ENCODE data around the gene AP1M1. TPM values are rescaled to one million over a fixed set of nuclear protein-coding genes. Genes with fewer than 3 reads are reported as not detected.
A peak's percentile ranks its signal among the peaks of the same experiment; 100 is the strongest.

Gene AP1M1
- total and polyA plus RNA-seq, 3 experiments from 2014 or later, result 113 to 145 (median 120) TPM

DNA sequence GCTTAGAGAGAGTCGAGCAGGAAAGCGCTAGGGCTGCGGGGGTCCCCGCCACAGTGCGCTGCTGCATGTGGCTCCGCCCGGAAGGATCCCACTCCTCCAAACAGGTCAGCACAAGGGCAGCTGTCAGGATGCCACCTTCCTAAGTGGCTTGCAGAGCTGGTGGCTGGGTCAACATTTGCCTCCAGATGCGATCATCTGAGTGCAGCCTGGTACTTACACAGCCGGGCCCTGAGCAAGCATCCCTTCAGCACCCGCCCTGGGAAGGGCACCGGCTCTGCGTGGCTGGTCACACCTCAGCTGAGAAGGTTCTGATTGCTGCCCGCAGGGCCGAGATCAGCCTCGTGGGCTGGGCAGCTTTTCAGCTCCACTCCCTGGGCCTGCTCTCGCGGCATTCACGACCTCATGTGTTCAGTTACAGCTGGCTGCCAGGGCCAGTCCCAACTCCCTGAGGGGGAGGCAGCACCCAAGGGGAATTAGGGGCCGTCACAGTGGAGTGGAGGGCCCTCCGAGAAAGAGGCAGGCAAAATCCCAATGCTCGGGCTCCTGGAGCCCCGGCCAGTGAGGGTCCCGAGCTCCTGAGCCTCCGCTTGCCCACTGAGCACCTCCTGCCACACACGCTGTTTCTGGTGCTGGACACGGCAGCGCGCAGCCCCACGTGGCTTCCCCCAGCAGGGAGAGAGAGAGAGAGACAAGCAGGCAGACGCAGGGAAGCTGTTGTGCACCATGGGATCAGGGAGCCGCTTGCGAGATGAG lies 26.8 kb downstream of the AP1M1 start:
- peaks cover 34% of the 10 kb centered on the region for H3K36me3 ChIP-seq (ENCODE audit: insufficient read depth, low read length)
- peaks cover 18% of the 10 kb centered on the region for H3K9me3 ChIP-seq (ENCODE audit: low read length)
- H3K27ac ChIP-seq (ENCODE audit: low read depth, low read length), result no peak overlapping the region
- Mint-ChIP-seq H3K9me3 (peaks cover 14 to 27% (median 22%) of the 10 kb centered on the region in 5 donors), H3K27ac (peak overlapping the region in 2 of 8 donors; percentile 19 to 54), H3K4me3 (no peak overlapping the region), H3K4me1 (peaks cover 0 to 2% (median 0%) of the 10 kb centered on the region in 3 donors), H3K27me3 (no peaks in the 10 kb centered on the region), H3K36me3 (peaks cover 16 to 92% (median 37%) of the 10 kb centered on the region in 3 donors)
- ChIA-PET CTCF (no interaction called here), POLR2A (no interaction called here)
- H3K27me3 ChIP-seq (ENCODE audit: insufficient read depth, low read length, poor library complexity, severe bottlenecking), result no peaks in the 10 kb centered on the region
- no peaks in the 10 kb centered on the region for H3K4me1 ChIP-seq (ENCODE audit: insufficient read depth, low read length)
- DNase-seq, result no peak
- H3K4me3 ChIP-seq (ENCODE audit: low read length), result no peak overlapping the region

DNA sequence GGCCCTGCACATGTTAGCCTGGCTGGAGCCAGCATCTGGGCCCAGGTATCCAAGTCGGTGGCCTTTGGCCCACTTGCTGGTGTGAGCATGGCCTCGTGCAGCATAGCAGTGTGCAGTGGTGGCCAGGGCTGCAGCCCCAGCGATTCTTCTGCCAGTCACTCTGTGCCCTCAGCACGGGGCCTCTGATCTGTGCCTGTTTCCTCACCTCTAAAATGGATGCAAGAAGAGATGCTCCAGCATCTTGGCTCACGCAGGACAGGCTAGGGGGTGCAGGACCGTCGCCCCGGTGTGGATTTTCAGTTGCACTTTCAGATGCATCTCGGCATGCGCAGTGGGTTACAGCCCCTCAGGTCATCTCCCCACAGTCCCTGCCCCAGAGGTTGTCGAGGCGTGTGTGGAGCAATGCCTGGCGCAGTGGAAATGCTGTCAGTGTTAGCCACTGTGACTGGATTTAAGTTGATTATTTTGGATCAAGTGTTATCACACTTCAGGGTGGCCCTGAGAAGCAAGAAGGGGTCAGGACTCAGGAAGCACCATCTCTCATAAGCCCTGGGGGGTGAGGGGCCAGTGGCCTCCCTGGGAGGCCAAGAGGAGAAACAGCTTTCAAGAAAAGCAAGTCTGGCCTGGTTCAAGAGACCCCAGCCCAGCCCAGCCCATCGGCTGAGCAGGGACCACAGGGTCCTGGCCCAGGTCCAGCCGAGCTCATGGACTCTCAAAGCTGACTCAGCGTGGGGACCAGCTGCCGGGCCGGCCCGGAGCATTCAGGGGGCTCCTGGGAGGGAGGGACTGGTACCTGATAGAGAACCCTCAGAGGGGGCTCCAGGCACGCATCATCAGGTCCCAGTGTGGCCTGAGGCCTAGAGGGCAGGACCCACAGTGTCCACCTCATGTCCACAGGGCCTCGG lies 27.8 kb downstream of the AP1M1 start:
- POLR2A ChIA-PET, result no interaction called here
- H3K36me3 ChIP-seq (ENCODE audit: insufficient read depth, low read length), result peaks cover 32% of the 10 kb centered on the region

DNA sequence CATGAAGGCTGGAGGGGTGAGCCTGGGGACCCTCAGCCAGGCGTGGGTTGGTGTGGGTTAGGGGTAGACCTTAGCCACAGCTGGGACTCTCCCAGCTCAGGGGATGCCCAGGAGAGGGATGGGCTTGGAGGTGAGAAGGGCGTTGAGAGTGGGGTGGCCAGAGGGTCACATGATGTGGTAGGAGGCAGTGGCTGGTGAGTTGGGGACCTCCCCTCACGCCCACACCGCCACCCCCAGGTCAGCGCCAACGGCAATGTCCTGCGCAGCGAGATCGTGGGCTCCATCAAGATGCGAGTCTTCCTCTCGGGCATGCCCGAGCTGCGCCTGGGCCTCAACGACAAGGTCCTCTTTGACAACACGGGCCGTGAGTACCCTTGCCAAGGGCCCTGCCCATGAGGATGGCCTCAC lies 28.5 kb downstream of the AP1M1 start:
- H3K27ac Mint-ChIP-seq, result peak overlapping the region in 1 of 8 donors; percentile 90
- H3K36me3 Mint-ChIP-seq, result peaks cover 16 to 87% (median 19%) of the 10 kb centered on the region in 3 donors
- no peak overlapping the region for H3K4me3 Mint-ChIP-seq
- no peaks in the 10 kb centered on the region for H3K27me3 ChIP-seq (ENCODE audit: insufficient read depth, low read length, poor library complexity, severe bottlenecking)
- H3K4me3 ChIP-seq (ENCODE audit: low read length), result no peak overlapping the region
- no peaks in the 10 kb centered on the region for H3K27me3 Mint-ChIP-seq
- H3K27ac ChIP-seq (ENCODE audit: low read depth, low read length), result no peak overlapping the region
- CTCF ChIA-PET, result interaction anchor here (1.6 kb wide), 1 partner anchor 10 kb away, joined by 3 read pairs; no protein-coding TSS in a partner anchor
- no peaks in the 10 kb centered on the region for H3K4me1 Mint-ChIP-seq
- peaks cover 3 to 14% (median 7%) of the 10 kb centered on the region in 5 donors for H3K9me3 Mint-ChIP-seq
- peaks cover 3% of the 10 kb centered on the region for H3K9me3 ChIP-seq (ENCODE audit: low read length)
- no peaks in the 10 kb centered on the region for H3K4me1 ChIP-seq (ENCODE audit: insufficient read depth, low read length)
- no peak for DNase-seq
- POLR2A ChIA-PET, result no interaction called here
- peaks cover 32% of the 10 kb centered on the region for H3K36me3 ChIP-seq (ENCODE audit: insufficient read depth, low read length)

More for the DNA sequence above, 27.8 kb downstream of the AP1M1 start:
- peak overlapping the region in 1 of 8 donors; percentile 90 for H3K27ac Mint-ChIP-seq
- H3K4me3 Mint-ChIP-seq, result no peak overlapping the region
- CTCF ChIA-PET, result no interaction called here
- Histone ChIP-seq H3K27ac (ENCODE audit: low read depth, low read length) (no peak overlapping the region), H3K27me3 (ENCODE audit: insufficient read depth, low read length, poor library complexity, severe bottlenecking) (no peaks in the 10 kb centered on the region), H3K9me3 (ENCODE audit: low read length) (peaks cover 10% of the 10 kb centered on the region), H3K4me3 (ENCODE audit: low read length) (no peak overlapping the region), H3K4me1 (ENCODE audit: insufficient read depth, low read length) (no peaks in the 10 kb centered on the region)
- DNase-seq, result no peak
- H3K9me3 Mint-ChIP-seq, result peaks cover 10 to 20% (median 14%) of the 10 kb centered on the region in 5 donors
- no peaks in the 10 kb centered on the region for H3K27me3 Mint-ChIP-seq
- peaks cover 0 to 2% (median 0%) of the 10 kb centered on the region in 3 donors for H3K4me1 Mint-ChIP-seq
- peaks cover 17 to 90% (median 26%) of the 10 kb centered on the region in 3 donors for H3K36me3 Mint-ChIP-seq

DNA sequence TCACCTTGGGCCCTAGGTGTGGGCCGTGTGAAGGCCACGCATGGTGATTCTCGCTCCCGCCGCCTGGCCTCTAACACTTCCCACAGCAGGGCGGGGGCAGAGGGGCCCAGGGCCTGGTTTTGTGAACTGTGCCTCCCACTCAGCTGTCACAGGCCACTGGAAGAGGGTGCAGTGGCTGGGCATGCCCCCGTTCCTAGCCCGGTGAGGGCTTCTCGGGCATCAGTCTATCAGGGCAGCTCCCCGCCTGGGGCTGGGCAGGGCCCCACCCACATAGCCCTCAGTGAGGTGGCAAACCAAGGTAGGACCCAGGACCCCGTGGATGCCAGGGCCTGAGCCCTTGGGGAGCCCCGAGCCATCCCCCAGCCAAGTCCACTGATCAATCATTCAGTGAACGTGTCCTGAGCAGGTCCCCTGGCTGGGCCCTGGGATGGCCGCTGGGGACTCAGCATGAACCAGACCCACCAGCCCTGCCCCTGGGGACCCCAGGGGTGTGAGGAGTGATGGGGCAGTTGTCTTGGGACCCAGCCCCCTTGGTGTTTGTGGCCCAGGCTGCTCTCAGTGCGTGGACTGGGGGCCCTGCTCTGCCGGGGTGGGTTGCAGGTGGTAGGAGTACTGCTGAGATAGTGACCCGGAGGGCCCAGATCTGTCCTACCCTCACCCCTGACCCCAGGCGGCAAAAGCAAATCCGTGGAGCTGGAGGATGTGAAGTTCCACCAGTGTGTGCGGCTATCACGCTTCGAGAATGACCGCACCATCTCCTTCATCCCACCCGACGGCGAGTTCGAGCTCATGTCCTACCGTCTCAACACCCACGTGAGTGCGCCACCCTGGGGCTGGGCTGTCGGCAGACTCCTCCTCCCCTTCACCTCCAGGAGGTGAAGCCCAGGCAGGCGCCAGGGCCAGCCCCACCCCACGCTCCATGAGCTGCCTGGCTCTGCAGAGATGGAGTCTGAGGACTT lies 29.4 kb downstream of the AP1M1 start:
- ChIA-PET POLR2A (no interaction called here), CTCF (interaction anchor here (0.8 to 1.6 kb wide), 2 partner anchors 9 to 21 kb away, joined by 3 read pairs; no protein-coding TSS in a partner anchor)
- no peak overlapping the region for H3K4me3 Mint-ChIP-seq
- H3K27me3 Mint-ChIP-seq, result no peaks in the 10 kb centered on the region
- peaks cover 35% of the 10 kb centered on the region for H3K36me3 ChIP-seq (ENCODE audit: insufficient read depth, low read length)
- no peak overlapping the region for H3K27ac ChIP-seq (ENCODE audit: low read depth, low read length)
- H3K4me1 Mint-ChIP-seq, result no peaks in the 10 kb centered on the region
- no peak overlapping the region for H3K27ac Mint-ChIP-seq
- no peaks in the 10 kb centered on the region for H3K4me1 ChIP-seq (ENCODE audit: insufficient read depth, low read length)
- H3K36me3 Mint-ChIP-seq, result peaks cover 11 to 89% (median 13%) of the 10 kb centered on the region in 3 donors
- H3K4me3 ChIP-seq (ENCODE audit: low read length), result no peak overlapping the region
- H3K9me3 ChIP-seq (ENCODE audit: low read length), result no peaks in the 10 kb centered on the region
- peaks cover 0 to 6% (median 5%) of the 10 kb centered on the region in 5 donors for H3K9me3 Mint-ChIP-seq
- no peak for DNase-seq
- H3K27me3 ChIP-seq (ENCODE audit: insufficient read depth, low read length, poor library complexity, severe bottlenecking), result no peaks in the 10 kb centered on the region

DNA sequence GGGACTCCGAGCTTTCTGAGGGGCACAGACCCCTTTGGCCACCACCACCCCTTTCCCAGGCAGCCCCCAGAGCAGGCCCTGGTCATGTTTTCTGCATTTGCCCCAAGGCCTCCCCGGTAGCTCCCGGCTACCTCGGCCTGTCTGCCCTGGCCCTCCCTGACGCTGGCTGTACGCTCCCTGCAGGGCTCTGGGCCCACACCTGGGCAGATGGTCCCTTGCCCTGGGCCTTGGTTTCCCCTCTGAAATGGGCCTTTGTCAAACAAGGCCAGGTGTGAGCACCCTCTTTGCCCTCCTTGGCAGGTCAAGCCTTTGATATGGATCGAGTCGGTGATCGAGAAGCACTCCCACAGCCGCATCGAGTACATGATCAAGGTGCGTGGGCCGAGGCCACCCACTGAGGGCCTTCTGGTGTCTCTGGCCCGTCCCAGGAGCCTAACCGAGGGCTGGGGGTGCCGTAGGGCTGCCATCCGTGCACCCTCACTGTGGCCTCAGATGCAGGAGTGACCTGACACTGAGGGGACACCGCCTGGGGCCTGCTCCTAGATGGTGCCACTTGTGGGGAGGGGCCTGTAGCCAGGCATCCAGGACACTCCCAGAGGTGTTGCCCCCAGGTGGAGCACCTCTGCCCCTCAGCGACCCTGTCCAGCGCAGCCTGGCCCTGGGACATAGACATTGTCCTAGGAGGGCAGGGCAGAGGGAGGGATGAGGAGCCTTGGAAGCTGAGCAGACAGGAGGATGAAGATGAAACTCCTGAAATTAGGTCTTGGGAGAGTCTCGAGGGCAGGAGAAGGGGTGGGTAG lies 30.3 kb downstream of the AP1M1 start:
- H3K9me3 ChIP-seq (ENCODE audit: low read length), result no peaks in the 10 kb centered on the region
- no peak for DNase-seq
- Mint-ChIP-seq H3K27me3 (no peaks in the 10 kb centered on the region), H3K4me1 (peaks cover 0 to 2% (median 0%) of the 10 kb centered on the region in 3 donors), H3K4me3 (no peak overlapping the region), H3K9me3 (no peaks in the 10 kb centered on the region), H3K27ac (peak overlapping the region in 2 of 8 donors; percentile 50 to 88), H3K36me3 (peaks cover 3 to 90% (median 9%) of the 10 kb centered on the region in 3 donors)
- no peak overlapping the region for H3K4me3 ChIP-seq (ENCODE audit: low read length)
- ChIA-PET POLR2A (no interaction called here), CTCF (interaction anchor here (0.8 to 1.6 kb wide), 2 partner anchors 9 to 20 kb away, joined by 3 read pairs; no protein-coding TSS in a partner anchor)
- peaks cover 26% of the 10 kb centered on the region for H3K36me3 ChIP-seq (ENCODE audit: insufficient read depth, low read length)
- H3K4me1 ChIP-seq (ENCODE audit: insufficient read depth, low read length), result no peaks in the 10 kb centered on the region
- no peak overlapping the region for H3K27ac ChIP-seq (ENCODE audit: low read depth, low read length)
- H3K27me3 ChIP-seq (ENCODE audit: insufficient read depth, low read length, poor library complexity, severe bottlenecking), result no peaks in the 10 kb centered on the region

DNA sequence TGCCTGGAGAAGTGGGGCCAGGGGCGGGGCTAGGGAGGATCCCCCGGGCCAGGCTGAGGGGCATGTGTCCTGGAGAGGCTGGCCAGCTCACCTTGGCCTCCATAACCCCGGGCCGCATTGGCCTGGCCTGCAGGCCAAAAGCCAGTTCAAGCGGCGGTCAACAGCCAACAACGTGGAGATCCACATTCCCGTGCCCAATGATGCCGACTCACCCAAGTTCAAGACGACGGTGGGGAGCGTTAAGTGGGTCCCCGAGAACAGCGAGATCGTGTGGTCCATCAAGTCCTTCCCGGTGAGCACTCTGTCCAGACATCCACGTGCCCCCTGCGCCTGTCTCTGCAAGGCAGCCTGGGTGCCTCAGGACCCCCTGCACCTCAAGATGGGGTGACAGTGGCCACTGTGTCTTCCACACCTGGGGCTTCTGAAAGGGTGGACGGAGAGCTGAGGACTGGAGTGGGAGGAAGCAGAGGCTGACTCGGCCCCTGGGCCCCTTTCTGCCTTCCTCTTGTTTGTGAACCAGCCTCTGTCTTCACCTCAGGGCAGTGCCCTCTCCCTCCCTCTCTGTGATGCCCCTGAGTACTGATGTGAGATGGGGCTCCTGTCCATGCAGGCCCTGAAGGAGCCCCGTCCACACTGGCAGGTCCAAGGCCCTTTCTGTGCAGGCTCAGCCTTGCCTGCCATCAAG lies 31.1 kb downstream of the AP1M1 start:
- no peak overlapping the region for H3K4me3 ChIP-seq (ENCODE audit: low read length)
- Mint-ChIP-seq H3K27ac (no peak overlapping the region), H3K36me3 (peaks cover 0 to 90% (median 9%) of the 10 kb centered on the region in 3 donors), H3K4me1 (peaks cover 0 to 2% (median 0%) of the 10 kb centered on the region in 3 donors), H3K9me3 (no peaks in the 10 kb centered on the region), H3K27me3 (no peaks in the 10 kb centered on the region), H3K4me3 (no peak overlapping the region)
- no peak for DNase-seq
- POLR2A ChIA-PET, result no interaction called here
- H3K4me1 ChIP-seq (ENCODE audit: insufficient read depth, low read length), result no peaks in the 10 kb centered on the region
- CTCF ChIA-PET, result no interaction called here
- no peak overlapping the region for H3K27ac ChIP-seq (ENCODE audit: low read depth, low read length)
- H3K27me3 ChIP-seq (ENCODE audit: insufficient read depth, low read length, poor library complexity, severe bottlenecking), result no peaks in the 10 kb centered on the region
- H3K9me3 ChIP-seq (ENCODE audit: low read length), result no peaks in the 10 kb centered on the region
- H3K36me3 ChIP-seq (ENCODE audit: insufficient read depth, low read length), result peaks cover 22% of the 10 kb centered on the region
